Measurements from ENCODE around the gene RREB1.

GRCh38 chr6:7246401-7247178 is 138.8 kb downstream of the RREB1 start:
- no peak for TF ChIP-seq CTCF (conservative IDR thresholded peaks at IDR 0.05 in 1 of 2, IDR thresholded peaks at IDR 0.05 in 1 of 2; ENCODE audit: extremely low read depth in 1 of 2, insufficient read depth in 1 of 2, low read depth in 1 of 2, low read length in 2 of 2)
- no peak for TF ChIP-seq EZH2 (IDR thresholded peaks at IDR 0.05; ENCODE audit: borderline replicate concordance, low read length)
